IMR-90 (cell line): Measurements from ENCODE around the gene FOXN3.

Experiments used
- MAFK ChIP-seq: IDR thresholded peaks from 2 replicates; pipeline ENCODE4 v1.6.1; 2012; ENCODE audit warnings: low read depth, low read length, improper control_type of control experiment
- MAZ ChIP-seq: IDR thresholded peaks from 2 replicates; pipeline ENCODE4 v1.6.1; 2012; ENCODE audit warnings: low read depth, mild to moderate bottlenecking, low read length, improper control_type of control experiment, moderate library complexity, borderline replicate concordance
- MXI1 ChIP-seq: IDR thresholded peaks from 2 replicates; pipeline ENCODE4 v1.6.1; 2012; ENCODE audit warnings: low read depth, mild to moderate bottlenecking, low read length, moderate library complexity, borderline replicate concordance
- POLR2A ChIP-seq: IDR thresholded peaks from 2 replicates; pipeline ENCODE4 v1.6.1; 2012; ENCODE audit warnings: mild to moderate bottlenecking, low read depth, low read length
- RAD21 ChIP-seq: IDR thresholded peaks from 2 replicates; pipeline ENCODE4 v1.6.1; 2012; ENCODE audit warnings: low read length, improper control_type of control experiment
- TF ChIP-seq, protein P1 (sequence below): conservative IDR thresholded peaks from 2 replicates; pipeline ENCODE4 v1.5.1; 2012; ENCODE audit warnings: mild to moderate bottlenecking, low read depth, low read length, improper control_type of control experiment
- TF ChIP-seq, protein P2 (sequence below): fragments of 150-350 bp; IDR thresholded peaks from 2 replicates; pipeline ENCODE4 v1.6.1; 2017; ENCODE audit warnings: mild to moderate bottlenecking, antibody characterized with exemption, low read length, low read depth

DNA sequence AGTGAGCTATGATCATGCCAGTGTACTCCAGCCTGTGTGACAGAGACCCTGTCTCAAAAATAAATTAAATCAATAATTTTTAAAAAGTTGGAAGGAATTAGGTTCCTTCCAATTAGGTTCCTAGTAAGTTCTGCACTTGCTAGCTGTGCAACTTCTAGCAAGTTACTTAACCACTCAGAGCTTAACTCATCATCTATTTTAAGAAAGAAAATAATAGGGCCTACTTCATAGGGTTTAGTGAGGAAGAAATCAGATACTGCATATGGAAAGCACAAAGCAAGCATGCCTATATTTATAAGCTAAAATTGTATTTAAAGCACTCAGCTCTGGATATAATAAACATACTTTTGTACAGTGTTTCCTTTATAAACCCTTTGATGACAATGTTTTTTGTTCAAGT is 10.7 kb downstream of the FOXN3 start:
- TF ChIP-seq, protein P1, sequence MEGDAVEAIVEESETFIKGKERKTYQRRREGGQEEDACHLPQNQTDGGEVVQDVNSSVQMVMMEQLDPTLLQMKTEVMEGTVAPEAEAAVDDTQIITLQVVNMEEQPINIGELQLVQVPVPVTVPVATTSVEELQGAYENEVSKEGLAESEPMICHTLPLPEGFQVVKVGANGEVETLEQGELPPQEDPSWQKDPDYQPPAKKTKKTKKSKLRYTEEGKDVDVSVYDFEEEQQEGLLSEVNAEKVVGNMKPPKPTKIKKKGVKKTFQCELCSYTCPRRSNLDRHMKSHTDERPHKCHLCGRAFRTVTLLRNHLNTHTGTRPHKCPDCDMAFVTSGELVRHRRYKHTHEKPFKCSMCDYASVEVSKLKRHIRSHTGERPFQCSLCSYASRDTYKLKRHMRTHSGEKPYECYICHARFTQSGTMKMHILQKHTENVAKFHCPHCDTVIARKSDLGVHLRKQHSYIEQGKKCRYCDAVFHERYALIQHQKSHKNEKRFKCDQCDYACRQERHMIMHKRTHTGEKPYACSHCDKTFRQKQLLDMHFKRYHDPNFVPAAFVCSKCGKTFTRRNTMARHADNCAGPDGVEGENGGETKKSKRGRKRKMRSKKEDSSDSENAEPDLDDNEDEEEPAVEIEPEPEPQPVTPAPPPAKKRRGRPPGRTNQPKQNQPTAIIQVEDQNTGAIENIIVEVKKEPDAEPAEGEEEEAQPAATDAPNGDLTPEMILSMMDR = no peak
- TF ChIP-seq POLR2A (no peak), MAZ (no peak), MAFK (no peak), MXI1 (no peak), RAD21 (no peak)
- TF ChIP-seq, protein P2, sequence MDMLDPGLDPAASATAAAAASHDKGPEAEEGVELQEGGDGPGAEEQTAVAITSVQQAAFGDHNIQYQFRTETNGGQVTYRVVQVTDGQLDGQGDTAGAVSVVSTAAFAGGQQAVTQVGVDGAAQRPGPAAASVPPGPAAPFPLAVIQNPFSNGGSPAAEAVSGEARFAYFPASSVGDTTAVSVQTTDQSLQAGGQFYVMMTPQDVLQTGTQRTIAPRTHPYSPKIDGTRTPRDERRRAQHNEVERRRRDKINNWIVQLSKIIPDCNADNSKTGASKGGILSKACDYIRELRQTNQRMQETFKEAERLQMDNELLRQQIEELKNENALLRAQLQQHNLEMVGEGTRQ = no peak
